HEK293 (cell line): Measurements from ENCODE around the gene COPS2.

ENCODE experiments used
- CTCF ChIA-PET: fragments of 350-600 bp; formaldehyde crosslinking; extraction: SDS; loops from one replicate; lab custom pipeline; 2021; ENCODE audit warnings: antibody characterized with exemption; lab: Yijun Ruan, JAX
- POLR2A ChIA-PET: fragments of 300-600 bp; formaldehyde crosslinking; extraction: SDS; loops from one replicate; lab custom pipeline; 2020; ENCODE audit warnings: antibody characterized with exemption, inconsistent platforms; lab: Yijun Ruan, JAX
- H3K27ac ChIP-seq: fragments of 200-500 bp; sonication (Bioruptor generic); 2 replicates; pipeline ENCODE4 v1.5.1; 2014; ENCODE audit warnings: low read depth, low read length, control low read depth, inconsistent platforms; ENCODE audit errors: extremely low read depth
- H3K36me3 ChIP-seq, 2 experiments: fragments of 200-500 bp in 1 of 2; sonication (Bioruptor generic) in 1 of 2; 1 replicate in 1 of 2; 2 replicates in 1 of 2; pipeline ENCODE4 v1.5.1; 2014 to 2017; ENCODE audit warnings: inconsistent platforms in 2 of 2, low read length in 2 of 2; ENCODE audit not compliant: control insufficient read depth in 2 of 2, insufficient read depth in 1 of 2
- H3K4me1 ChIP-seq: fragments of 200-500 bp; sonication (Bioruptor generic); 2 replicates; pipeline ENCODE4 v1.5.1; 2014; ENCODE audit warnings: mild to moderate bottlenecking, low read length, inconsistent platforms; ENCODE audit not compliant: control insufficient read depth, insufficient read depth
- H3K4me3 ChIP-seq: 2 replicates; pipeline ENCODE4 v1.5.1; 2011; ENCODE audit warnings: low read depth, mild to moderate bottlenecking, control low read depth, low read length, moderate library complexity
- H3K9me3 ChIP-seq: fragments of 200-500 bp; sonication (Bioruptor generic); 2 replicates; pipeline ENCODE4 v1.5.1; 2014; ENCODE audit warnings: low read depth, low read length, inconsistent platforms; ENCODE audit not compliant: control insufficient read depth, insufficient read depth
- BCL11A ChIP-seq: fragments of 450-650 bp; formaldehyde crosslinking; IDR thresholded peaks from 2 replicates; pipeline ENCODE4 v1.5.1; 2016; ENCODE audit warnings: low read depth, missing biosample characterization, missing genetic modification characterization
- SALL2 ChIP-seq: fragments of 450-650 bp; formaldehyde crosslinking; IDR thresholded peaks from 2 replicates; pipeline ENCODE4 v1.5.0; 2017; ENCODE audit warnings: missing biosample characterization, mild to moderate bottlenecking, missing genetic modification characterization, borderline replicate concordance
- SP2 ChIP-seq: fragments of 450-650 bp; formaldehyde crosslinking; IDR thresholded peaks from 2 replicates; pipeline ENCODE4 v1.5.1; 2016; ENCODE audit warnings: missing biosample characterization, missing genetic modification characterization
- TSHZ1 ChIP-seq: fragments of 450-650 bp; formaldehyde crosslinking; IDR thresholded peaks from 2 replicates; pipeline ENCODE4 v1.5.1; 2016; ENCODE audit warnings: missing biosample characterization, missing genetic modification characterization, borderline replicate concordance
- ZIC2 ChIP-seq: fragments of 450-650 bp; formaldehyde crosslinking; IDR thresholded peaks from 2 replicates; pipeline ENCODE4 v1.5.1; 2016; ENCODE audit warnings: missing biosample characterization, missing genetic modification characterization
- ZNF132 ChIP-seq: fragments of 450-650 bp; formaldehyde crosslinking; IDR thresholded peaks from 2 replicates; pipeline ENCODE4 v1.5.1; 2017; ENCODE audit warnings: missing biosample characterization, missing genetic modification characterization, borderline replicate concordance
- ZNF19 ChIP-seq: fragments of 450-650 bp; formaldehyde crosslinking; IDR thresholded peaks from 2 replicates; pipeline ENCODE4; 2016; ENCODE audit warnings: missing biosample characterization, missing genetic modification characterization, low read depth
- ZNF266 ChIP-seq: fragments of 450-650 bp; formaldehyde crosslinking; IDR thresholded peaks from 2 replicates; pipeline ENCODE4 v1.5.1; 2016; ENCODE audit warnings: missing biosample characterization, missing genetic modification characterization, low read depth
- ZNF274 ChIP-seq, 2 experiments: fragments of 200-500 bp in 1 of 2; fragments of 450-650 bp in 1 of 2; sonication (Bioruptor generic) in 1 of 2; formaldehyde crosslinking in 1 of 2; IDR thresholded peaks; 2 replicates each; pipeline versions ENCODE4 v1.5.1 to v1.6.1; 2014 to 2016; ENCODE audit warnings: borderline replicate concordance in 1 of 2, inconsistent platforms in 1 of 2, low read length in 1 of 2, missing biosample characterization in 1 of 2, missing genetic modification characterization in 1 of 2
- ZNF280D ChIP-seq: fragments of 450-650 bp; formaldehyde crosslinking; IDR thresholded peaks from 2 replicates; pipeline ENCODE4 v1.5.1; 2016; ENCODE audit warnings: missing biosample characterization, missing genetic modification characterization
- ZNF529 ChIP-seq: fragments of 450-650 bp; formaldehyde crosslinking; IDR thresholded peaks from 2 replicates; pipeline ENCODE4 v1.5.1; 2017; ENCODE audit warnings: missing genetic modification characterization, missing biosample characterization; ENCODE audit not compliant: insufficient replicate concordance
- ZNF571 ChIP-seq: fragments of 450-650 bp; formaldehyde crosslinking; IDR thresholded peaks from 2 replicates; pipeline ENCODE4 v1.5.0; 2017; ENCODE audit warnings: missing biosample characterization, missing genetic modification characterization
- ZNF585B ChIP-seq: fragments of 450-650 bp; formaldehyde crosslinking; IDR thresholded peaks from 2 replicates; pipeline ENCODE4 v1.5.1; 2016; ENCODE audit warnings: missing biosample characterization, missing genetic modification characterization
- ZNF658 ChIP-seq: fragments of 450-650 bp; formaldehyde crosslinking; IDR thresholded peaks from 2 replicates; pipeline ENCODE4; 2016; ENCODE audit warnings: missing biosample characterization, missing genetic modification characterization
- ZNF704 ChIP-seq: fragments of 450-650 bp; formaldehyde crosslinking; IDR thresholded peaks from 2 replicates; pipeline ENCODE4 v1.5.1; 2016; ENCODE audit warnings: missing biosample characterization, missing genetic modification characterization
- ZNF792 ChIP-seq: fragments of 450-650 bp; formaldehyde crosslinking; IDR thresholded peaks from 2 replicates; pipeline ENCODE4 v1.5.1; 2016; ENCODE audit warnings: missing biosample characterization, missing genetic modification characterization
- ZNF843 ChIP-seq: fragments of 450-650 bp; formaldehyde crosslinking; IDR thresholded peaks from 2 replicates; pipeline ENCODE4 v1.5.1; 2016; ENCODE audit warnings: missing biosample characterization, missing genetic modification characterization
- ZSCAN18 ChIP-seq: fragments of 450-650 bp; formaldehyde crosslinking; IDR thresholded peaks from 2 replicates; pipeline ENCODE4 v1.5.1; 2016; ENCODE audit warnings: missing biosample characterization, missing genetic modification characterization

Gene COPS2

GRCh38 chr15:49115062-49115461 is 40.3 kb downstream of the COPS2 start (continued):
- TF ChIP-seq TSHZ1 (tag by site-specific recombination) (no peak), SALL2 (tag by site-specific recombination) (no peak), ZNF280D (tag by site-specific recombination) (no peak), ZNF704 (tag by site-specific recombination) (no peak), ZNF274 (IDR thresholded peaks at IDR 0.05; ENCODE audit: low read length) (no peak), ZNF274 (tag by site-specific recombination; IDR thresholded peaks at IDR 0.05; ENCODE audit: borderline replicate concordance) (no peak), SP2 (tag by site-specific recombination) (no peak), BCL11A (tag by site-specific recombination) (no peak)

GRCh38 chr15:49110158-49110944 is 45.0 kb downstream of the COPS2 start:
- ChIA-PET POLR2A (no interaction called here), CTCF (no interaction called here)
- Histone ChIP-seq H3K4me3 (no peak overlapping the region), H3K36me3 (peaks cover 6 to 28% of the 10 kb centered on the region in 2 experiments), H3K4me1 (no peaks in the 10 kb centered on the region), H3K9me3 (no peaks in the 10 kb centered on the region), H3K27ac (no peak overlapping the region)
- TF ChIP-seq ZNF266 (tag by site-specific recombination), result no peak
- no peak for TF ChIP-seq ZNF658 (tag by site-specific recombination)
- no peak for TF ChIP-seq ZIC2 (tag by site-specific recombination)
- TF ChIP-seq ZNF529, result no peak
- no peak for TF ChIP-seq ZNF571 (tag by site-specific recombination)
- TF ChIP-seq ZNF19 (tag by site-specific recombination), result no peak
- no peak for TF ChIP-seq ZNF132
- no peak for TF ChIP-seq ZNF585B (tag by site-specific recombination)
- TF ChIP-seq ZNF843 (tag by site-specific recombination), result no peak
- no peak for TF ChIP-seq ZNF792 (tag by site-specific recombination)
- no peak for TF ChIP-seq ZSCAN18 (tag by site-specific recombination)
